GM12891 (cell line): ENCODE data around the gene PSKH1.

Experiments used
- PAX5 ChIP-seq: IDR thresholded peaks from 2 replicates; pipeline ENCODE4 v1.6.1; 2011; ENCODE audit warnings: low read length, moderate library complexity, mild to moderate bottlenecking; ENCODE audit not compliant: insufficient read depth, severe bottlenecking
- POLR2A ChIP-seq: IDR thresholded peaks from 2 replicates; pipeline ENCODE4 v1.6.1; 2011; ENCODE audit warnings: low read depth, low read length, control low read depth
- POLR2AphosphoS5 ChIP-seq: IDR thresholded peaks from 2 replicates; pipeline ENCODE4 v1.6.1; 2011; ENCODE audit warnings: low read depth, low read length, control low read depth
- TAF1 ChIP-seq: IDR thresholded peaks from 2 replicates; pipeline ENCODE4 v1.6.1; 2011; ENCODE audit warnings: low read depth, low read length, control low read depth

DNA sequence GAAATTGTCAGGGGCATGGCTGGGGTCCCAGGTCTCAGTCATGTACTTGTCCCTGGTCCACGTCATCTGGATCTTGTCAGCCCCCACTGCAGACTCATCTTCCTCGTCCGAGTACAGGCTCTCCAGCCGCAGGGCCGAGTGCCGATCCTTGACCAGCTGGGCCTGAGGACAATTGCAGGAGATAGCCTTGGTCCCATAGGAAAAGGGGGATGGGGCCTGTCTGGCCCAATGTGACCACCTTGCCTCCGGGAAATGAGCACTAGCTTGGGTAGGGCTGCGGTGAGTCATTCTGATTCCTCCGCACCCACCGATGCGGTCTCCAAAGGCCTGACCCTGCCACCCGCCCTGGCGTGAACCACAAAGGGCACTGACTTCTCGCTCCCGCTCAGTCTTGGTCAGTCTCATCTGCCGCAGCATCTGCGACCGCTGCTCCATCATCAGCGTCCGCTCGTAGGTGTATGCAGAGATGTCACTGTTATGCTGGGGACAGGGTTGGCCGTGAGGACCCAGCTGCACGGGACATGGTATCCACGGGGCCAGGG, 52.4 kb downstream of the PSKH1 start:
- TF ChIP-seq POLR2A (no peak), POLR2AphosphoS5 (no peak), TAF1 (no peak), PAX5 (no peak)
